ENCODE results near the gene SYT13.

The SYT13 gene

GRCh38 chr11:45285930-45286632 is at the start of gene SYT13:
SYT13 (minus strand) TSS chr11:45286341; CDS start chr11:45286207, 134 bp downstream.
- DNase-seq: no peak

GRCh38 chr11:45335434-45335833 is 49.3 kb upstream of the SYT13 start:
- no peak for DNase-seq

DNA sequence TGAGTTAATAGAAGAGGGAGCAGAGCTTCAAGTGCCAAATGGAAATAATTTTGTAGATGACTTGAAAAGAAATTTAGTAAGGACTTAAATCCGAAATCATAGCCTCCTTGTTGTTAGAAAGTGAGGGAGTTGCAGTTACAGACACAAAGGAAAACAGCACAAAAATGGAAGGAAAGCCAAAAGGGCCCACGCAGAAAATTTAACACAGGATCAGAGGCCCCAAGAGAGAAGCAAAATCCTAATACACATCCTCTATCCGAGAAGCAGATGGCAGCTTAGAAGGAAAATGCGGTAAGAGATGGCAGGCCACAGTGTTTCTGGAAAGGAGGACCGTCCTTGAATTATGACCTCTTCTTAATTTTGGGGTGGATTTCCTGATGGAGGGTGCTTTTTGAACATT is 48.7 kb upstream of the SYT13 start:
- no peak for DNase-seq

GRCh38 chr11:45334410-45334809 is 48.3 kb upstream of the SYT13 start:
- no peak for DNase-seq

DNA sequence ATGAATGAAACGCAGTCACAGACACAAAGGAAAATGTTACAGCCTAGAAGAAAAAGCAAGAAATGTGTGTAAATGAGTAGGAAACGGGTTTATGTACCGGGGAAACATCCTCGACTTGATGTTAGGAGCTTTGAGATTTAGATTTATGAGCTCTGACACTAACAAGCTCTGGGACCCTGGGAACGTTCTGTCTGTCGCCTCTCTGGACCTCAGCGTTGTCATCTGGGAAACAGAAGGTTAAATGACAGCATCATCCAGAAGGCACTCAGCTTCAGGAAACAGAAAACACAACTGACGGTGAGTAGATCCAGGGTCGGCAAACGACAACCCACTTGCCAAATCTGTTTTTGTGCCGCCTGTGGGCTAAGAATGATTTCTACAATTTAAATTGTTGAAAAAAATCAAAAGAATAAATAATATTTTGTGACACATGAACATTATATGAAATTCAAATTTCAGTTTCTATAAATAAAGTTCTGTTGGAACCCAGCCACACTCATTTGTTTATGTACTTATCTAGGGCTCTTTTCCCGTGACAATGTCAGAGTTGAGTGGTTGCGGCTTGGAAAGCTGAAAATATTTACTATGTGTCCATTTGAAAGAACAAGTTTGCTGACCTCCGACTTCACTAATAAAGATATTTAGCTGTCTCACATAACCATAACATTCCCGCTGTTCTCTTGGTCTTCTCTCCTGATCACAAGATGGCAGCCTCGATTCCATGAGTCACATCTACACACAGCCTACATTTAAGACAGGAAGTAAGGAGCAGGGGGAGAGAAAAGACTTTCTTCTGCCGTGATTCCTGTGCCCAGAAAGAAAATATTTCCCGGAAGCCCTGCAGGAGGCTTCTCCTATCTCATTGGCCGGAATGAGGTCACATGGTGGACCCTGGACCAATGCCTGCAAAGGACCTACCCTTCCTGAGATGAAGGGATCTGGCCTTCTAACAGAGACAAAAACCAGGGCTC is 47.1 kb upstream of the SYT13 start:
- DNase-seq: no peak

- DNase-seq: peak in 2 of 4 experiments; percentile 1 to 5
Measured at GRCh38 chr11:45332276-45332934, 46.3 kb upstream of the SYT13 start.

- no peak for DNase-seq
Measured at GRCh38 chr11:45331839-45332238, 45.7 kb upstream of the SYT13 start.

DNA sequence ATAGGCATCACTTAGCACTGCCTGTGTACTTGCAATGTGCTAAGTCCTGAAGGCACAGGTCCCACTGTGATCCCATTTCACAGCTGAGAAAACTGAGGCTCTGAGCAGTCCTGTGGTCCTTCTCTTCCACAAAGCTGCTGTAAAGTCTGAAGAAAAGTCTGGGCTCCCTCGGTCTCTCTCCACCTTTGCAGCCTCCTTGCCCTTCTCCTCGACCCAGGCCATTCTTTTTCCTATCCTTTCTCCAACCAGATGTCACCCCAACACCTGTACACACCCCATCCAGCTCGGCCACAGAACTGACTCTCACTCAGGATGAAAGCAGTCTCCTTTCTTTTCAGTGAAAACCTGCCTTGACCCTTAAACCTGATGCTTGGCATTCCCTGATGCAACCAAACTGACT is 42.6 kb upstream of the SYT13 start:
- no peak for DNase-seq

DNA sequence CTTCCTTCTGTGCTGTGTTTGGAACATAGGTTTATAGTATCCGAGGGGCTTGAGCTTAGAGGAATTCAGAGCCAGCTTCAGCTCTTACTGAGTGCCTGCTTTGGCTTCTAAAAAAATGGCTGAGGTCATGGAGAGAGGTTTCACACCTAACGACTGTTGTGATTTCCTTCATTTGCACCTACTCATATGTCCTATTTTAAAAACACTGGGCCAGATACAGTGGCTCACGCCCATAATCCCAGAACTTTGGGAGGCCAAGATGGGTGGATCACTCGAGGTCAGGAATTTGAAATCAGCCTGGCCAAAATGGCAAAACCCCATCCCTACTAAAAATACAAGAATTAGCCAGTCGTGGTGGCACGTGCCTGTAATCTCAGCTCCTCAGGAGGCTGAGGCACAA is 38.3 kb upstream of the SYT13 start:
- DNase-seq: no peak

GRCh38 chr11:45323601-45324249 is 37.6 kb upstream of the SYT13 start:
- DNase-seq: no peak

DNA sequence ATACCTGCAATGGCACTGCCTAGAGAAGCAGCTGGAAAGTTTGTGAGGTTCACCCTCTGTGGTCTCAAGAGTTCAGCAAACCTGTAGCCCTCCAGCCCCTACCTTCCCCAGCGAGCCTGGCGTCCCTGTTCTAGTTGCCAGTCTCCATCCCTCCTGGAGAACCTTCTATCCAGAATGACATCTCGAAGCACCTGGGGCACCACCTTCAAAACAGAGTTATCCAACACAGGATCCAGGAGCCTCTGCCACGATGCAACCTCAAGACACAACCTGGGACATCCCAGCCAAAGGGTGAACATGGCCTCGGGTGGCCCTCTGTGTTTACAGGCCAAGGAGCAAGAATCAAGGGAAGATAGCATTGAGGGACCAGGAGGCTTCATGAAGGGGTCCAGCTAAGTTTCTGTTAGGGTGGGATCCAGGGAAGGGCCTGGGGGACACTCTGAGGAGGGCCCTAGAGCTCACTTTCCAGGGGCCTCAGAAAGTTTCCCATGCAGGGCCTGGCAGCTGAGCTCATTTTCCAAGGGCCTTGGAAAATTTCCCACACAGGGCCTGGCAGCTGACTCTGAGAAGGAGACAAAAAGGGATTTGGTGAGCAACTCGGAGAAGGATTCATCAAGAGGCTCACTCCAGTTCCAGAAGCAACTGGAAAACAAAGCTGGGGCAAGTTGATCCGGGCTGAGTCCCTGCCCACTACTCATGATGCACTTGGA is 36.9 kb upstream of the SYT13 start:
- DNase-seq: no peak

- DNase-seq: no peak
Measured at GRCh38 chr11:45322111-45322705, 36.1 kb upstream of the SYT13 start.

- no peak for DNase-seq
Measured at GRCh38 chr11:45321669-45322068, 35.5 kb upstream of the SYT13 start.

DNA sequence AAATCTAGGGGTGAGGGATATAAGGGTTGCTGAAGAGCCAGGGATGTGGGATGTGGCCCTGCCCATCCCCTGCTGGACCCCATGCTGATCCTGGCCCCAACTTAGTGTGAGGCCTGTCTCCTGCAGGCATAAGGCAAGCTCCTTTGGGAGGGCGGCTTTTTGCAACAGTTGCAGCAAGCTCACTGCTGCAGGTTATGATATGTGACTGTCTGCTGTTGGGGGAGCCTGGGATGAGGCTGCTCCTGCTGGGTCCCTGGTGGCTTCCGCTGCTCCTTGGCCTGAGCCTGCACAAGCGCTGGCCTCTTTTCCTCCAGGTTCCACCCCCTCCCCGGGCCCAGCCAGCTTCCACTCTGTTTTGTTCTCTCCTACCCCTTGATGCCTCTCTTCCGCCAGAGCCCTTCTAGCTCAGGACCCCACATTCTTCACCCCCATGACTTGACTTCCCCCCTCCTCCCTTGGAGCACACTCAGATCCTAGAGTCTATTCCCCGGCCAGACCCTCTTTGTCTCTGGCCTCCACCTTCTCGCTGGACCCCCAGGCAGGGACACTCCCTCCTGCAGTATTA is 35.0 kb upstream of the SYT13 start:
- no peak for DNase-seq

DNA sequence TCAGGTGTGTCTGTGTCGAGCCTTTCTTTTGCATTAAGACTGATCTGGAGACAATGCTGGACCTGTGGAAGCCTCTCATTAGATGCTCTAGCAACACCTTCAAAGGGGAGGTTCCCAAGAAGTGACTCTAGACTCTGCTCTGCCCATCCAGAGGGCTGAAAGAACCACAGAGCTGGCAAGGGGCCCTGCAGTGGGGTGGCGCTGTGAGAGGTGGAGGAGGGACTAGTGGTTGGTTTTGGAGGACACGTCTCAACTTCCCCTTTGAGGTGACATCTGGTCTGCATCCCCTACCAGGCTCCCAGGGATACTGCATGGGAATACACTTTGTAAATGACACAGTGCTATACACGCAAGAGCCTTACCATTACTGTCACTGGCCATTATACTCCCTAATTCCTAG is 34.2 kb upstream of the SYT13 start:
- DNase-seq: no peak

DNA sequence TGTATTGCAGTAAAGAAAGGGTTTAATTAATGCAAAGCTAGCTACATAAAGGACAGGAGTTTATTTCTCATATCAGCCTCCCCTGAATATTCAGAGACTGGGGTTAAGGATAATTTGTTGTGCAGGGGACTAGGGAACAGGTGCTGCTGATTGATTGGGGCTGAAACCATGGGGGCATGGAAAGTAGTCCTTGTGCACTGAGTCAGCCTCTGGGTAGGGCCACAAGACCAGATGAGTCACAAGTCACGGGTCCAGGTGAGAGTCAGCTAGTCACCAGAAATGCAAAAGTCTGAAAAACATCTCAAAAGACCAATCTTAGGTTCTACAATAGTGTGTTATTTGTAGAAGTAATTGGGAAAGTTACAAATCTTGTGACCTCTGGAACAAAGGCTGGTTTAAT is 32.9 kb upstream of the SYT13 start:
- DNase-seq: no peak

GRCh38 chr11:45318516-45318915 is 32.4 kb upstream of the SYT13 start:
- DNase-seq: no peak

GRCh38 chr11:45316258-45316657 is 30.1 kb upstream of the SYT13 start:
- no peak for DNase-seq

DNA sequence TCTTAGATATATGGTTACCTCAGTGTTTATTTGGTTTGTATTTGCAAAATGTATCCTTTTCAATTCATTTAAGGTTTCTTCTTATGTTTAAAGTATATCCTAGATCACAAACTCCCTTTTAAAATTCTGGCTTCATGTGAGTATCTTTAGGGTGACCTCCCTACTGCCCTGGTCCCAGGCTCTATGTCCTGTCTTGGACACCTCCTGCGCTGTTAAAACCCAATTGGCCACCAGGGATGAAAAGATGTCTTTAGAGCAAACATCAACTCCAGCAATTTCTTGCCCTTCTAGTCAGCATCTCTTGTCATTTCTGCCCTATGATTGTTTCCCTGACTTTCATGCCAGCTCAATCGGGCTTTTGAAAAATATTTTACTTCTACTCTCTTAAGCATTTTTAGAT is 28.8 kb upstream of the SYT13 start:
- no peak for DNase-seq

DNA sequence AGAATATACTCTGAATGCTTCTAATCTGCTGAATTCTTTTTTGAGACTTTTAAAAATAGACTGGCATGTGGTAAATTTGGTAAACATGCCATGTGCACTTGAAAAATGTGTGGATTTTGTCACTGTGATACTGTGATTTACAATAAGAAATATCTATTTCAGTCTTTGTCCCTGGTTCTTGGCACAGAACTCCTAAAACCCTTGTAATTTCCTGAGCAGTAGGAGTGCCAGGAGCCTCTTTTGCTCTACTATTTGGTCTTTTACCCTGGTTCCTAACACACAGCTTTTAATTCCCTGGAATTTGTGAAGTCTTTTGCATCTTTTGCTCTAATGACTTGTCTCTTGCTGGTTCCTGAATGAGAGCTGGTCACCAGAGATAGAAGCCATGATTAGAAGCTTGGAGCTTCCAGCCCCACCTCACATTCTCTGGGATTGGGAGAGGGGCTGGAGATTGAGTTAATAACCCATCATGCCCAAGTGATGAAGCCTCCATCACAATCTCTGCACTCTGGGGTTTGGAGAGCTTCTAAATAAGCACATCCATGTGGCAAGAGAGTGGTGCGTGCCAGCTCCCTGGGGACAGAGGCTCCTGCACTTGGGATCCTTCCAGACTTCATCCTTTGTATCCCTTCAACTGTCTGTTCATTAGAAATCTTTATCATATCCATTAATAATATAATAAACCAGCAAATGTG is 27.2 kb upstream of the SYT13 start:
- no peak for DNase-seq

All from activated naive CD4-positive, alpha-beta T cell (primary cell).